Effector memory CD4-positive, alpha-beta T cell (primary cell): ENCODE measurements around the gene MSL3B.
A peak's percentile ranks its signal among the peaks of the same experiment; 100 is the strongest.

ENCODE experiments used
- DNase-seq, 3 donors: peaks; one replicate each; pipeline ENCODE4 v3.0.0-alpha.2; 2020
- H3K27ac ChIP-seq: 2 replicates; pipeline ENCODE4 v1.7.0; 2013; ENCODE audit warnings: mild to moderate bottlenecking, low read length, moderate library complexity; ENCODE audit not compliant: insufficient read depth, poor library complexity, severe bottlenecking
- H3K27me3 ChIP-seq: replicated peaks from 2 replicates; pipeline ENCODE4 v1.7.0; 2013; ENCODE audit warnings: mild to moderate bottlenecking, low read length; ENCODE audit not compliant: insufficient read depth, control insufficient read depth, poor library complexity, severe bottlenecking
- H3K36me3 ChIP-seq: 2 replicates; pipeline ENCODE4 v1.7.0; 2013; ENCODE audit warnings: mild to moderate bottlenecking, low read length, moderate library complexity; ENCODE audit not compliant: control insufficient read depth, insufficient read depth
- H3K4me1 ChIP-seq: 2 replicates; pipeline ENCODE4 v1.7.0; 2013; ENCODE audit warnings: low read length, mild to moderate bottlenecking; ENCODE audit not compliant: control insufficient read depth, insufficient read depth, poor library complexity, severe bottlenecking
- H3K4me3 ChIP-seq: 2 replicates; pipeline ENCODE4 v1.7.0; 2013; ENCODE audit warnings: low read length, low read depth, mild to moderate bottlenecking; ENCODE audit not compliant: insufficient read depth, poor library complexity, severe bottlenecking
- H3K9me3 ChIP-seq: 2 replicates; pipeline ENCODE4 v1.7.0; 2013; ENCODE audit warnings: mild to moderate bottlenecking, low read length, moderate library complexity; ENCODE audit not compliant: control insufficient read depth

Gene MSL3B

DNA sequence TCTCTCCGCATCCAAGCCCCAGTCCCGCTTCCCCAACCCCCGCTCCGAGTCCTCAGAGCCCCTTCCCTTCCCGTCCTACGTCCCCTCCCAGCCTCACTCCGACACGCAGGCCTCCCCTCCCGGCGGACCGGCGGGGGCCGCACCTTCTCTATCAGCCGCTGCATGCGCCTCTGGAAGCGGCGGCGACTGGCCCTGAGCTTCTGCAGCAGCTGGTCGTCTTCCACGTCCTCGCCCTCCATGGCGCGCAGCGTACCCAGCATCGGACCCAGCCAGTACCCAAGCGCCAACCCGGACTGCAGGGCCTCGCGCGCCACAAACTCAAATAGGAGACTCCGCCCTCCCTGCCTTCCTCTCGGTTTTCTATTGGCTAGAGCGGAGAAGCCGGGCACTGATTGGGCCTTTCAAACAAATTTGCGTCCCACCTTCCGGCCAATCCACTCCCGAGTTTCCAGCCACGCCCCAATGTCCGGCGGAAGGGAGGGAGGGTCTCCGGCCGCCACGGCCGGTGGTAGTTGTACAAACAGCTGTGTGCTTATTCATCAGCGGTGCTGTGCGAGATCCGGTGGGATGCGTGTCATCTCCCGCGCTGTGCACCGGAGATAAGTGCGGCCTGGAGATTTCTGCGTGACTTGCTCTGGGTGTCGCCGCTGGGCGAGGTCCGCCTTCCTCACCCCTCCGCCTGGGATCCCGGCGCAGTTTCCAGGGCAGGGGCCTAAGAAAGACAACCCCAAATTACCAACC lies 13.8 kb downstream of the MSL3B start, which contains the start of gene HJURP:
Gene HJURP, minus strand, starts transcription at position 295 of the 741 bp plus-strand sequence. Its CDS starts 35 bp downstream, at position 260.
- Histone ChIP-seq H3K36me3 (no peaks in the 10 kb centered on the region), H3K27ac (no peak within 1 kb of the TSS), H3K27me3 (no peaks in the 10 kb centered on the region)

DNA sequence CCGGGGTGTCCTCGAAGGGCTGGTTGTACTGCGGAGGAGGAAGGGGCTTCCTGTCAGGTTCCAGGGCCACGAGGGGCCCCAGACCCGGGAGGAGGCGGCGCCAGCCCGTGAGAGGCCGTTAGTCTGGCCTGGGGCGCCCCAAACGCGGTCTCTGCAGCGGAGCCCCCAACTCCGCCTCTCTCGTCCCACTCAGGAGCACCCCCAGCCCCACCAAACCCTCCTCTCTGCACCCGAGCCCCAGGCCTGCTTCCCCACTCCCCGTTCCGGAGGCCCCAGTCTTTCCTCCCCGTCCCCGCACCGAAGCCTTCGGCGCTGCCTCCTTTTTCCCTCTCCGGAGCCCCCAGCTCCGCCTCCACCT lies 14.3 kb downstream of the MSL3B start:
- Histone ChIP-seq H3K36me3 (no peaks in the 10 kb centered on the region), H3K9me3 (no peaks in the 10 kb centered on the region), H3K4me3 (peak overlapping the region; percentile 69), H3K27ac (no peak overlapping the region), H3K27me3 (no peaks in the 10 kb centered on the region), H3K4me1 (peaks cover 5% of the 10 kb centered on the region)
- DNase-seq, result no peak

More for the DNA sequence above, 13.8 kb downstream of the MSL3B start, which contains the start of gene HJURP:
- H3K4me3 ChIP-seq, result peak within 1 kb of the TSS; percentile 69
- no peaks in the 10 kb centered on the region for H3K9me3 ChIP-seq
- peaks cover 5% of the 10 kb centered on the region for H3K4me1 ChIP-seq
- DNase-seq, result peak; percentile 79 to 86 (median 83)

GRCh38 chr2:233853353-233853752 lies 14.8 kb downstream of the MSL3B start:
- Histone ChIP-seq H3K27me3 (no peaks in the 10 kb centered on the region), H3K4me3 (peak overlapping the region; percentile 69), H3K4me1 (peaks cover 5% of the 10 kb centered on the region), H3K9me3 (no peaks in the 10 kb centered on the region), H3K27ac (no peak overlapping the region), H3K36me3 (no peaks in the 10 kb centered on the region)
- no peak for DNase-seq

GRCh38 chr2:233852056-233852455 lies 16.1 kb downstream of the MSL3B start:
- Histone ChIP-seq H3K36me3 (no peaks in the 10 kb centered on the region), H3K9me3 (no peaks in the 10 kb centered on the region), H3K4me1 (peaks cover 5% of the 10 kb centered on the region), H3K27me3 (no peaks in the 10 kb centered on the region), H3K27ac (no peak overlapping the region), H3K4me3 (no peak overlapping the region)
- DNase-seq, result no peak

DNA sequence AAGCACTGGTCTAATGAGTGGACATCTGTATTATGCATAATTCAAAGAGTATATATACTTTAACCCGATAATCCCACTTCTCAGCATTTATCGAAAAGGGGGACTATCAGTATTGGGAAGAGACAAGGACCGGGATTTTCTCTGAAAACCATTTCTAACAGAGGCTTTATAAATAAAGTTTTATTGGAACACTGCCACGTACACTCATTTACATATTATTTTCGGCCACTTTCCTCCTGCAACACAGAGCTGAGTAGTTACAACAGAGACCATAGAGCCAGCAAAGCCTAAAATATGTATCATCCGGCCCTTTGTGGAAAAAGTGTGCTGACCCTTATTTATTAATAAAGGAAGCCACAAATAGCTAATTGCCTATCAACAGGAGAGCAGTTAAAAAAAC lies 17.0 kb downstream of the MSL3B start:
- Histone ChIP-seq H3K4me1 (peaks cover 5% of the 10 kb centered on the region), H3K36me3 (no peaks in the 10 kb centered on the region)
- DNase-seq, result no peak

GRCh38 chr2:233850745-233851144 lies 17.4 kb downstream of the MSL3B start:
- Histone ChIP-seq H3K27me3 (no peaks in the 10 kb centered on the region), H3K9me3 (no peaks in the 10 kb centered on the region), H3K4me1 (peaks cover 5% of the 10 kb centered on the region), H3K4me3 (no peak overlapping the region), H3K36me3 (no peaks in the 10 kb centered on the region), H3K27ac (no peak overlapping the region)
- no peak for DNase-seq

More for the DNA sequence above, 17.0 kb downstream of the MSL3B start:
- H3K27ac ChIP-seq, result no peak overlapping the region
- H3K4me3 ChIP-seq, result no peak overlapping the region
- no peaks in the 10 kb centered on the region for H3K9me3 ChIP-seq
- no peaks in the 10 kb centered on the region for H3K27me3 ChIP-seq

- Histone ChIP-seq H3K27me3 (no peaks in the 10 kb centered on the region), H3K4me1 (peaks cover 5% of the 10 kb centered on the region), H3K9me3 (no peaks in the 10 kb centered on the region), H3K4me3 (no peak overlapping the region), H3K36me3 (no peaks in the 10 kb centered on the region), H3K27ac (no peak overlapping the region)
- no peak for DNase-seq
These were observed 18.4 kb downstream of the MSL3B start for GRCh38 chr2:233849607-233850271.

DNA sequence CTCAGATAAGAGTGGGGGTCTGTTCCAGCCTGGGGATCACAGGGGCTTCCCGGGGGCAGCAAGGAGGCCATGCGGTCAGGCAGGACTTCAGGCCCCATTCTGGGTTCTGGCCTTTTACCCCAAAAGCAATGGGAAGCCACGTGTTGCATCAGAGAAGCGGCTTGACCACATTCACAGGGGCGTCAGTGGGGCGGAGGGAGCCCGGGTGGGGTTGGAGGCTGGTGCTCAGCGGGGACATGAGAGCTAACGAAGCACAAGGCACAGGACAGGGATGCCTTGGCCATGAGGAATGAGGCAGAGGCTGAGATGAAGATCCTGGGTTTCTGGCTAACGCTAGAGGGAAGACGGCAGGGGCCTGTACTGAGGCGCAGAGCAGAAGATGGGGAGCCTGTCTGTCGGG lies 19.9 kb downstream of the MSL3B start:
- no peak overlapping the region for H3K4me3 ChIP-seq
- H3K36me3 ChIP-seq, result no peaks in the 10 kb centered on the region
- H3K27ac ChIP-seq, result no peak overlapping the region

GRCh38 chr2:233847248-233847898 lies 20.8 kb downstream of the MSL3B start:
- no peak overlapping the region for H3K27ac ChIP-seq
- no peak overlapping the region for H3K4me3 ChIP-seq
- H3K9me3 ChIP-seq, result no peaks in the 10 kb centered on the region
- H3K27me3 ChIP-seq, result no peaks in the 10 kb centered on the region
- no peaks in the 10 kb centered on the region for H3K36me3 ChIP-seq
- no peak for DNase-seq
- H3K4me1 ChIP-seq, result no peaks in the 10 kb centered on the region

More for the DNA sequence above, 19.9 kb downstream of the MSL3B start:
- Histone ChIP-seq H3K27me3 (no peaks in the 10 kb centered on the region), H3K4me1 (no peaks in the 10 kb centered on the region), H3K9me3 (no peaks in the 10 kb centered on the region)
- DNase-seq, result no peak
